Right lobe of liver (tissue), 6 donors: ENCODE results near the gene SPINK1. TPM values are rescaled to one million over a fixed set of nuclear protein-coding genes. Genes with fewer than 3 reads are reported as not detected.

Experiments used
- ATAC-seq, 4 donors: fragments of 200-7000 bp; cut with Tn5 transposase; one replicate each; pipeline ENCODE4 v1.9.1; 2020; ENCODE audit warnings: mild to moderate bottlenecking in 4 of 4, moderate library complexity in 4 of 4
- DNase-seq, 3 donors: peaks; one replicate each; pipeline ENCODE4 v3.0.0-alpha.2; 2020
- H3K27ac ChIP-seq, 3 donors: fragments of 200-600 bp; one replicate each; pipeline ENCODE4 v1.8.0; 2022
- H3K27me3 ChIP-seq, 2 donors: fragments of 200-600 bp; one replicate each; pipeline ENCODE4 v1.8.0; 2022
- H3K36me3 ChIP-seq, 4 donors: fragments of 200-600 bp; sonication (generic) in 1 of 4; one replicate each; pipeline versions ENCODE4 v1.5.1 to v1.8.0; 2017 to 2022; ENCODE audit warnings: control low read depth in 1 of 4
- H3K4me1 ChIP-seq, 4 donors: fragments of 200-600 bp; sonication (generic) in 1 of 4; one replicate each; pipeline versions ENCODE4 v1.5.1 to v1.8.0; 2017 to 2022; ENCODE audit warnings: control low read depth in 1 of 4
- H3K4me3 ChIP-seq, 3 donors: fragments of 200-600 bp; one replicate each; pipeline ENCODE4 v1.8.0; 2022
- H3K9me3 ChIP-seq, 4 donors: fragments of 200-600 bp; sonication (generic) in 1 of 4; one replicate each; pipeline versions ENCODE4 v1.5.1 to v1.8.0; 2017 to 2022; ENCODE audit warnings: control low read depth in 1 of 4
- POLR2A ChIP-seq: fragments of 450-650 bp; IDR thresholded peaks from one replicate; pipeline ENCODE4 v1.6.1; 2017; ENCODE audit warnings: antibody characterized with exemption, mild to moderate bottlenecking
- WGBS: methylation state at CpG from one replicate; pipeline ENCODE4 v1.1.6; 2018; ENCODE audit warnings: low coverage, low lambda C conversion rate; ENCODE audit not compliant: insufficient coverage; ENCODE audit errors: missing lambda C conversion rate; 5-methylcytosine and 5-hydroxymethylcytosine counted together
- intact Hi-C, 2 donors: fragments of 100-400 bp; cut with DNase I; formaldehyde crosslinking; loops; one replicate each; pipeline versions ENCODE4 v1.11.2 to v1.14.1; 2022
- long read RNA-seq: library from polyadenylated mRNA; unstranded; transcript quantifications from one replicate; pipeline ENCODE4 v2.0.0, GENCODE V29; 2019
- total RNA-seq, 6 experiments: library from RNA; depleted of rRNA in 2 of 6; stranded (reverse); fragments of >200 nt in 2 of 6; fragmentation: NEBNext Ultra II Directional in 3 of 6; extraction: Animal tissue kit (Norgen Biotek cat#: 25700) in 3 of 6; gene quantifications; one replicate each; pipeline versions ENCODE4 v1.1.0 to v1.2.4, GENCODE V29; 2016 to 2023
- TF ChIP-seq, protein P1 (sequence below), 4 donors: fragments of 200-600 bp in 3 of 4; fragments of 450-650 bp in 1 of 4; IDR thresholded peaks; one replicate each; pipeline versions ENCODE4 v1.5.1 to v1.8.0; 2016 to 2022; ENCODE audit warnings: antibody characterized with exemption in 4 of 4, mild to moderate bottlenecking in 2 of 4
- donor health status: DM: no; HTN: yes; CAD: no.
- donor health status: DM: no; HTN: no; CAD: no.
- donor health status: DM: no; HTN: no; CAD: no.
- donor health status: DM: no; HTN: yes; CAD: no.
- donor health status: DM: no; HTN: yes; CAD: no.

SPINK1 gene
- 100 to 1,000 TPM in 3 of 6 experiments, 10 to 100 TPM in 3; 11.9 to 823 (median 161) TPM for total RNA-seq
- long read RNA-seq, transcript SPINK1-201 (4 exons, 542 nt): major isoform, 327 of 328 reads
- long read RNA-seq, partial matches to known transcripts: 0 of 328 reads
- long read RNA-seq, other reads (novel, unspliced or antisense): 1 of 328 reads

DNA sequence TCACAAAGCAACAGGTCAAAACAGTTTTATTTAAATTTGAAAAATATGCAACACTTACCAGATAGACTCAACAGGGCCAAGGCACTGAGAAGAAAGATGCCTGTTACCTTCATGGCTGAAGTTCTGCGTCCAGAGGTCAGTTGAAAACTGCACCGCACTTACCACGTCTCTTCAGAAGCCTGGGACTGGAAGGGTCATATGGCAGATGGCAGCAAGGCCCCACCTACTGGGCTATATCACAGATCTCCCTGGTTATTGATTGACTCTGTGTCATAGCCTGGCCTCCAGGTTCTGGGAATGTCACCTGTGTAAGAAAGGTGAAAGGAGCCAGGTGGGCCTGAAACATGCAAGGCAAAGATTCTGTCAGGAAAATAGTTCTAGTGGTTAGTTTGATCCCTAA, at the start of gene SPINK1:
TSS of gene SPINK1 (minus strand) at position 207 of the 400 bp plus-strand sequence. CDS start at position 113, 94 bp downstream.
- Histone ChIP-seq H3K4me3 (peak within 1 kb of the TSS in 2 of 3 donors; percentile 40 to 41), H3K4me1 (peaks cover 0 to 28% (median 7%) of the 10 kb centered on the region in 4 donors), H3K27me3 (no peaks in the 10 kb centered on the region), H3K27ac (peak within 1 kb of the TSS in 1 of 3 donors; percentile 26), H3K36me3 (no peaks in the 10 kb centered on the region), H3K9me3 (no peaks in the 10 kb centered on the region)
- peak; percentile 35 to 77 (median 60) for ATAC-seq
- 92% methylated on average over 3 of the region's 3 CpGs for WGBS
- DNase-seq: peak in 1 of 3 donors; percentile 52
- TF ChIP-seq, protein P1, sequence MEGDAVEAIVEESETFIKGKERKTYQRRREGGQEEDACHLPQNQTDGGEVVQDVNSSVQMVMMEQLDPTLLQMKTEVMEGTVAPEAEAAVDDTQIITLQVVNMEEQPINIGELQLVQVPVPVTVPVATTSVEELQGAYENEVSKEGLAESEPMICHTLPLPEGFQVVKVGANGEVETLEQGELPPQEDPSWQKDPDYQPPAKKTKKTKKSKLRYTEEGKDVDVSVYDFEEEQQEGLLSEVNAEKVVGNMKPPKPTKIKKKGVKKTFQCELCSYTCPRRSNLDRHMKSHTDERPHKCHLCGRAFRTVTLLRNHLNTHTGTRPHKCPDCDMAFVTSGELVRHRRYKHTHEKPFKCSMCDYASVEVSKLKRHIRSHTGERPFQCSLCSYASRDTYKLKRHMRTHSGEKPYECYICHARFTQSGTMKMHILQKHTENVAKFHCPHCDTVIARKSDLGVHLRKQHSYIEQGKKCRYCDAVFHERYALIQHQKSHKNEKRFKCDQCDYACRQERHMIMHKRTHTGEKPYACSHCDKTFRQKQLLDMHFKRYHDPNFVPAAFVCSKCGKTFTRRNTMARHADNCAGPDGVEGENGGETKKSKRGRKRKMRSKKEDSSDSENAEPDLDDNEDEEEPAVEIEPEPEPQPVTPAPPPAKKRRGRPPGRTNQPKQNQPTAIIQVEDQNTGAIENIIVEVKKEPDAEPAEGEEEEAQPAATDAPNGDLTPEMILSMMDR (IDR thresholded peaks at IDR 0.05): no peak
- no peak for TF ChIP-seq POLR2A
- intact Hi-C loops: no loop called here

- 81% methylated on average over 2 of the region's 2 CpGs for WGBS
- intact Hi-C loops: loop anchor here in 1 of 2 donors (10.0 kb wide), 1 partner anchor 54 kb away; no protein-coding TSS in a partner anchor
- Histone ChIP-seq H3K4me1 (no peaks in the 10 kb centered on the region), H3K27me3 (no peaks in the 10 kb centered on the region), H3K36me3 (no peaks in the 10 kb centered on the region), H3K4me3 (no peak overlapping the region), H3K9me3 (no peaks in the 10 kb centered on the region), H3K27ac (no peak overlapping the region)
- ATAC-seq: no peak
- DNase-seq: no peak
- TF ChIP-seq, protein P1 (IDR thresholded peaks at IDR 0.05): no peak
- no peak for TF ChIP-seq POLR2A
These were observed 49.0 kb upstream of the SPINK1 start for GRCh38 chr5:147880487-147880886.

GRCh38 chr5:147879784-147880183, 48.3 kb upstream of the SPINK1 start:
- no peaks in the 10 kb centered on the region for H3K36me3 ChIP-seq
- H3K4me3 ChIP-seq: no peak overlapping the region
- intact Hi-C loops: loop anchor here in 1 of 2 donors (10.0 kb wide), 1 partner anchor 55 kb away; no protein-coding TSS in a partner anchor
- H3K27me3 ChIP-seq: no peaks in the 10 kb centered on the region
- TF ChIP-seq, protein P1 (IDR thresholded peaks at IDR 0.05): no peak
- no peak for TF ChIP-seq POLR2A
- H3K9me3 ChIP-seq: no peaks in the 10 kb centered on the region
- no peak overlapping the region for H3K27ac ChIP-seq
- DNase-seq (no peak), ATAC-seq (no peak)
- 80% methylated on average over 3 of the region's 3 CpGs for WGBS
- H3K4me1 ChIP-seq: no peaks in the 10 kb centered on the region

DNA sequence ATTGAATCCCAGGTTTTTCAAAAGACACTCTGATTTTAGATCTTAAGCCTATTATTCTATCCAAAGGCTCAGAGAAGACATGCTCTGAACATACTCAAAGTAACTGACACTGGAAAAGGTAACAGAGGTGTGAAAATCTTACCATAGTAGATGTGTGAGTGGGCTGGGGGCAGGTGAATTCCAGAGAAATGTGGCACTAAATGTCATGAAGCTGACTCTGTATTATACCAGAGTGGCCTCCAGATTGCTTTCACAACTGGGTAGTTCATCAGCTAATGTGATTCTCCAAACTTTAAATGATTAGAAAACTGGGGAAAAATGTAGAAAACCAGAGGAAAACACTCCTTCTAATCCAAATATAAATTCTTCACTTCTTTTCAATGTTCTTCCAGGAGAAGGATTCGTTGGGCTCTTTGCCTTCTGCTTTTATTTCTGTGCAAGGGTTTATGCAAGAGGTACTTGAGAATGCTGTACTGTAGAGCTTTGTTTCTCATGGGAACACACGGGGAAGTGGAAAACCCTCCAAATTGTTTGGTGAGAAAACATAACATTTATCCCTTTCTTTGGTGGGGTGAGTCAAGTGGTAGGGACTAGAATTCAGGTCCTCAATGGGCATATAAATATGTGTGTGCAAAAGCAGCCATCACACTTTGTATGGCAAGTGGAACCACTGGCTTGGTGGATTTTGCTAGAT, 46.7 kb upstream of the SPINK1 start, which contains the start of gene SCGB3A2:
TSS of gene SCGB3A2 (plus strand) at position 646 of the 694 bp plus-strand sequence. CDS start 93 bp downstream, outside the sequence.
- ATAC-seq (no peak), DNase-seq (no peak)
- Histone ChIP-seq H3K4me3 (no peak within 1 kb of the TSS), H3K36me3 (no peaks in the 10 kb centered on the region), H3K9me3 (no peaks in the 10 kb centered on the region), H3K4me1 (no peaks in the 10 kb centered on the region), H3K27me3 (no peaks in the 10 kb centered on the region), H3K27ac (no peak within 1 kb of the TSS)
- intact Hi-C loops: no loop called here
- TF ChIP-seq, protein P1 (IDR thresholded peaks at IDR 0.05): no peak
- TF ChIP-seq POLR2A: no peak
- WGBS: 31% methylated on average over 2 of the region's 2 CpGs
